COLO829 (cell line): Measurements from ENCODE around the gene AP2A2.

Experiments used
- DNase-seq: peaks from one replicate; pipeline ENCODE4 v3.0.0; 2012; ENCODE audit warnings: low spot score

The AP2A2 gene

DNA sequence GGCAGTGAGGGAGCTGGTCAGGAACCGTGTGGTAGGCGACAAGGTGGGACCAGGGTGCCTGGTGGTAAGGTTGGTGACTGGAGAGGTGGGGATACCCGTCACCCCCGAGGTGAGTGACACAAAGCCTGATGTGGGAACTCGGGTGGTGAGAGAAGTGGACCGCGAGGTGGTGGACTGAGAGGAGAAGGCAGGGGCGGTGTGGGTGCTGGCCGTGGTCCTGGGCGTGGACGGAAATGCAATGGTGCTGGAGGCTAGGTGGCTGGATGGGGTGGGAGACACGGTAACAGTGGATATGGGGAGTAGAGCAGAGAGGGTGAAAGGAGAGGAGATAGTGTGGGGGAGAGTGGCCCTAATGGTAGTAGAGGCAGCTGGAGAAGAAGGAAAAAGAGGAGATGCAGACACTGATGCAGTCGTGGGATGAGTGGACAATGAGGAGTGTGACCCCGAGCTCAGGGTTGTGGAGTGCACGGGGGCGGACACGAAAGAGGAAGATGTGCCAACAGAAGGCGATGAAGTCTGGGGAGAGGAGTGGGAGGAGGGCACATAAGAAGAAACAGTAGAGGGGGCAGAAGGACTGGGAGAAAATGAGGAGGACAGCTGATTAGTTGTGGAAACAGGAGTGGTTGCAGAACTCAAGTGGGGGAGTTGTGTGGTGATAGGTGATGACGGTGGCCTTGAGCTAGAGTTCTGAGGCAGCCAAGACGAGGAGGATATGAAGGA is 90.3 kb downstream of the AP2A2 start:
- DNase-seq, result no peak

DNA sequence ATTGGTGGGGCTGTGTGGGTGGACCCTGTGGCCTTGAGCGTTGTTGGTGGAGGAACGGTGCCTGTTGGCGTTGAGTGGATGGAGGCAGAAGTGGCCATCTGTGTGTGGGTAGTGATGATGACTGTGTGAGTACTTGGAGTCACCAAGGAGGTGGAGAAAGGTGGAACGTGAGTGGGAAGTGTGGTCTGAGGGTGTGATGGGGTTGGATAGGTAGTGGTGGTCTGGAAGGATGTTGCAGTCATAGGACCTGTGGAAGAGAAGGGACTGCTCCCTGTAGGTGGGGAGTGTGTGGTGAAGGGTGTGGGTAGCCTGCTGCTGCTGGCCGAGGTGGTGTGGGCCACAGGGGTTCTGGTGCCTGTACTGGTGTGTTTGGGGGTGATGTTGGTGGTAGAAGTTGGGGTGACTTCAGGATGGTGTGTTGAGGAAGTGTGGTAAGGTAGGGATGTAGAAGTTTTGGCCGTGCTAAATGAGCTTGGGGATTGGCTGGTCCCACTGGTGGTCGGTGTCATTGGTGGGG is 91.0 kb downstream of the AP2A2 start:
- peak; percentile 17 for DNase-seq

DNA sequence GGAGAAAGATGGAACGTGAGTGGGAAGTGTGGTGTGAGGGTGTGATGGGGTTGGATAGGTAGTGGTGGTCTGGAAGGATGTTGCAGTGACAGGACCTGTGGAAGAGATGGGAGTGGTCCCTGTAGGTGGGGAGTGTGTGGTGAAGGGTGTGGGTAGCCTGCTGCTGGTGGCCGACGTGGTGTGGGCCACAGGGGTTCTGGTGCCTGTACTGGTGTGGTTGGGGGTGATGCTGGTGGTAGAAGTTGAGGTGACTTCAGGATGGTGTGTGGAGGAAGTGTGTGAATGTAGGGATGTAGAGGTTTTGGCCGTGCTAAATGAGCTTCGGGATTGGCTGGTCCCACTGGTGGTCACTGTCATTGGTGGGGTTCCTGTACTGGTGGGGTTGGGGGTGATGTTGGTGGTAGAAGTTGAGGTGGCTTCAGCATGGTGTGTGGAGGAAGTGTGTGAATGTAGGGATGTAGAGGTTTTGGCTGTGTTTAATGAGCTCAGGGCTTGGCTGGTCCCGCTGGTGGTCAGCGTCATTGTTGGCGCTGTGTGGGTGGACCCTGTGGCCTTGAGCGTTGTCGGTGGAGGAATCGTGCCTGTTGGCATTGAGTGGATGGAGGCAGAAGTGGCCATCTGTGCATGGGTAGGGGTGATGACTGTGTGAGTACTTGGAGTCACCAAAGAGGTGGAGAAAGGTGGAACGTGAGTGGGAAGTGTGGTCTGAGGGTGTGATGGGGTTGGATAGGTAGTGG is 91.8 kb downstream of the AP2A2 start:
- peak; percentile 29 for DNase-seq

DNA sequence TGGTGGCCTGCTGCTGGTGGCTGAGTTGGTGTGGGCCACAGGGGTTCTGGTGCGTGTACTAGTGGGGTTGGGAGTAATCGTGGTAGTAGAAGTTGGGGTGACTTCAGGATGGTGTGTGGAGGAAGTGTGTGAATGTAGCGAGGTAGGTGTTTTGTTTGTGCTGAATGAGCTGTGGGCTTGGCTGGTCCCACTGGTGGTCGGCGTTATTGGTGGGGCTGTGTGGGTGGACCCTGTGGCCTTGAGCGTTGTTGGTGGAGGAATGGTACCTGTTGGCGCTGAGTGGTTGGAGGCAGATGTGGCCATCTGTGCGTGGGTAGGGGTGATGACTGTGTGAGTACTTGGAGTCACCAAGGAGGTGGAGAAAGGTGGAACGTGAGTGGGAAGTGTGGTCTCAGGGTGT is 92.4 kb downstream of the AP2A2 start:
- no peak for DNase-seq

DNA sequence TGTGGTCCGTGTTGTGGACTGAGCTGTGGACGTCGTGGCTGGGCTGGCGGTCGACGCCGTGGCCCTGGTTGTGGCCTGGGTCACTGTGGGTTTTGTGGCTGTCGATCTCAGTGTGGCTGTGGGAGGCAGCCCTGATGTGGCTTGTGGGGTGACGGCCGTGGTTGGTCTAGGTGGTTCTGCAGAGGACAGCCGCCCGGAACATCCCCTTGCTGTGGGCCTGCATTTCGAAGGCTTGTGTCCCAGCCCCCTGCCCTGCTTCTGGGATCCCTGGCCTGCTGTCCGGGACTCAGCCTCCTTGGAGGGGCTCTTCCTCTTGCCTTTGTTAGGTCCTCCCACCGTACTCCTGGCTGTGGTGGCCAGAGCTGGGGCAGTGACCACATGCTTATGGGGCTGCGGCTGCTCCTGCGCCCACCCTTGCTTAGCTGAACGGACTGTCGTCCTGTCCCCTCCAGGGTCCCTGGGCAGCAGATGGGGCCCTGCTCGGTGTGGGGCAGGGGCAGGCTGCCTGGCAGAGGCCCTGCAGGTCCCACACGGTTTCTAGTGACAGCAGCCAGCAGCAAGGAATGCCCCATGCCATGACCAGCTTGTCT is 93.7 kb downstream of the AP2A2 start:
- DNase-seq, result no peak

DNA sequence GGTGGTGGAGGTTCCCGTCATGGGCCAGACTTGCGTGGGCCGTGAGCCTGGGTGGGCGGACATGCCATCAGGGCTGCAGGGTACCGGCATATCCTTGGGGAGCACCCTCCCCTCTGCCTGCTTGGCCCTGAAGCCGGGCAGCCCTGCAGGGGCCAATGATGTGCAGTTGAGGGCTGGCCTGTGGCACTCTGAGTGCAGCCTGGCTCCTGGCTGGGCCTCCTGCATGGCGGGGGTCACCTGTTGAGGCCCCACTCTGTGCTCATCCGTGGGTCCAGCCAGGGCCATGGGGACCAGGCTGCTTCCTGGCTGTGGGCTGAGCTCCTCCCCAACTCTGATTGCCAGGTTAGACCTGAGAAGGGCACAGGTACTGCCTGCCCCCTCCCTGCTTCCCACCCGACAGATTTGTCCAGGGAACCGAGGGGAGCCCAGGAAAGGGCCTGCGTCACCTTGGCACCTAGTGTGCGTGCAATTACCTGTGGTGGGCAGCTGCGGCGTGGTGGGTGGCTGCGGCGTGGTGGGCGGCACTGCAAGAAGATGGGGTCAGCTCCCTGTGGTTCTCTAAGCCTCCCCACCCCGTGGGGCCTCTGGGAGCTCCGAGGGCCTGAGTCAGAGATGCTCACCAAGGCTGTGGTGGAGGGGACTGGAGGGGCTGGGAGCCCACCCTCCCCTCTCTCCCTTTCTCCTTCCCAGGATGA is 94.7 kb downstream of the AP2A2 start:
- no peak for DNase-seq

DNA sequence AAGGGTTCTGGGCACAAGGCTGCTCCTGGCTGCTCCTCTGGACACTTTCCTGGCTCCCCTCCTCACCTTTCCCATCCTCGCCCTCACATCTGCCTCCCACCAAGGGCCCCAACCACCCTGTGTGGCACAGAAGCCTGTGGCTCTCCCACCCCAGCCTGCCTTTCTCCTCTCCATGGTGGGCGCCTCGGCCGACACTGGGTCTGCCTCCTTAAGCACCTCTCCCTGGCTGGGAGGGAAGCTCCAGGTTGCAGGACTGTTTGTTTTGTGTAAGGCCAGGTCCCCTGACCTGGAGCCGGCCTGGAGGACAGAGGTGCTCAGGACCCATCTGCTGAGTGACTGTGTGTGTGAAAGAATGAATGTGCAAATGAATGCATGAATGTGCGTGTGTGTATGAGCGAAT is 96.7 kb downstream of the AP2A2 start:
- no peak for DNase-seq

DNA sequence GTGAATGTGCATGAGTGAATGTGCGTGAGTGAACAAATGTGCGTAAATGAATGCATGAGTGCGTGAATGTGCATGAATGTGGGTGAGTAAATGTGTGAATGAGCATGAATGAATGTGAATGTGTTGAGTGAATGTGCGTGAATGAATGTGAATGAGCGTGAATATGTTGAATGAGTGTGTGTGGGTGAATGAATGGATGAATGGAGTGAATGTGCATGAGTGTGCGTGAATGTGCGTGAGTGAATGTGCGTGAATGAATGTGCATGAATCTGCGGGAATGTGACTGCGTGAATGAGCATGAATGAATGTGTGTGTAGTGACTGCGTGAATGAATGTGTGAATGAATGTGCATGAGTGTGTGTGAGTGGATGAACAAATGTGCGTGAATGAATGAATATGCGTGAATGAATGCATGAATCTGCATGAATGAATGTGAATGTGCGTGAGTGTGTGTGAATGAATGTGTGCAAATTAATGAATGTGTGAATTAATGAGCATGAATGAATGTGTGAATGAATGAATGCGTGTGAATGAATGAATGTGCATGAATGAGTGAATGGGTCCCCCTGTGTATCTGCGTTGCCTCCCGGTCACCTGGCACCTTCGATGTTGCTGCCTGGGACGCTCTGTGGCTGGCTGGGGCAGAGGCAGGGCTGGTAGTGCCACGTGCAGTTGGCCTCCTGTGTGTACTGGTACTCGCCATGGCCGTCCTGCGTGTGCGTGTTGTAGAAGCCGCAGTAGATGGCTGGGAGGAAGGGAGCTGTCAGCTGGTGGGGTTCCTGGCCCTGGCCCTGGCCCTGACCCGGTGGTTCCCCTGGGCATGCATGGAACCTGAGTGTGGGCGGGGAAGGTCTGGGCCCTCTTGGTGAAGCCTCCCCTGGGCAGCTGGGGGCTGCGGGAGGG is 97.5 kb downstream of the AP2A2 start:
- no peak for DNase-seq

DNA sequence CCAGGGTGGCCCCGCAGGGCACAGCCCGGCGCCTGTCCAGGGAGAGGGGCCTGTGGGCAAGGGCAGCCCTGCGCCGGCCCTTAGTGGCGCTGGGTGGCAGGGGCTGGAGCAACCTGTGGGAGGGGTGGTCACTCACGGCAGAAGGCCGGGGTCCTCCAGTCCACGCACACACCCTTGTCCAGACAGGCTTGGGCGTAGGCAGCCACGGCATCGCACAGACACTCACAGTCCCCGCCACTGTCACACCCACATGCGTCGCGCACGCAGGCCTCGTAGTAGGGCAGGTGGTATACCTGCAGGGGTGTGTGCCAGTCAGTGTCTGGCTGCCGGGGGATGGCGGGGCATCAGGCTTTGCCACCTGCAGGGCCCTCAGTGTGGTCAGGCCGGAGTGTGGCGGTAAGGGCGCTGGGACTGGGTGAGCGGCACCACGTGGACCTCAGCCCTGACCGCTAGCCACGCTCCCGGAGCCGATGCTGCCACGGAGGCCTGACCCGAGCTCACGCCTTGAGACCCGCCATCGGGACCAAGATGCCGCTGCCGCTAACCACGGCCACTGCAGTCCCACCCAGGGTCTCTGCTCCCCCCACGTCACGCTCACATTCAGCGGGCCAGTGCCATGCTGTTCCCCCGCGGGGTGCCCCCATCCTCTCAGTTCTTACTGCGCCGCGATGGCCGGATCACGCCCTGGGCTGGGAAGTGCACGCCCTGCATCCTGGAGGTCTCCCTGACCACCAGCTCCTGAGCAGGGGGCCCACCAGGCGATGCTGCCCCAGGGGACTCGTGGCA is 98.3 kb downstream of the AP2A2 start:
- no peak for DNase-seq

DNA sequence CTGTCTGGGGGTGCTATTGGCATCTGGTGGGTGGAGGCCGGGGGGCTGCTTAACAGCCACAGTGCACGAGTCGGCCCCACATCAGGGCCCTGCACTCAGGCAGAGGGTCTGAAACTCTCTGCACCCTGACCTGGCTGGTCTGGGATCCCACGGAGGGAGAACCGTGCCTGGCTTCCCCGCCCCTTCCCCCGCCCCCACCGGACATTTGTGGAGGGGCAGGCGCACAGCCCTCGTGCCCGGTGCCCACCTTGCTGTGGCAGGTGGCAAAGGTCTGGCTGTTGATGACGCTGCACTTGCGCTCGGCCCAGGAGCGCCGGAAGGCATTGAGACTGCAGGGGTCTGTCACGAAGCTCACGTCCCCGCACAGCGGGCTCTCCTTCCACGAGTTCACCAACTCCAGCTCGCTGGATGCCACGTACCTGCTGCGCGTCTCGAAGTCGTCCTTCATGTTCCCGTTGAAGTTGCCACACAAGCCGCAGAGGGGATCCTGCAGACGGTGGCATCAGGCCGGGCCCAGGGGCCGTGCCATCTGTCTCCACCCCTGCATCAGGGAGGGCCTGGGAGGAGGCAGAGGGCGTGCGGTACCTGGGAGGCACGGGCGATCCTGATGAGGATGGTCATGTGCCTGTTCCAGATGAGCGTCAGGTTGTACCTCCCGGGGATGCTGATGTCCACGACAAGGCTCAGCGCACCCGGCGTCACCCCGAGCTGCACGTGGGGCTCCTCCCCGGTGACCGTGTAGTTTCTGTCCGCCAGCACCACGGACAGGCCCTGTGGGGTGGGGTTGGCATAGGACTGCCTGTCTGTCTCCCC is 99.1 kb downstream of the AP2A2 start:
- no peak for DNase-seq

DNA sequence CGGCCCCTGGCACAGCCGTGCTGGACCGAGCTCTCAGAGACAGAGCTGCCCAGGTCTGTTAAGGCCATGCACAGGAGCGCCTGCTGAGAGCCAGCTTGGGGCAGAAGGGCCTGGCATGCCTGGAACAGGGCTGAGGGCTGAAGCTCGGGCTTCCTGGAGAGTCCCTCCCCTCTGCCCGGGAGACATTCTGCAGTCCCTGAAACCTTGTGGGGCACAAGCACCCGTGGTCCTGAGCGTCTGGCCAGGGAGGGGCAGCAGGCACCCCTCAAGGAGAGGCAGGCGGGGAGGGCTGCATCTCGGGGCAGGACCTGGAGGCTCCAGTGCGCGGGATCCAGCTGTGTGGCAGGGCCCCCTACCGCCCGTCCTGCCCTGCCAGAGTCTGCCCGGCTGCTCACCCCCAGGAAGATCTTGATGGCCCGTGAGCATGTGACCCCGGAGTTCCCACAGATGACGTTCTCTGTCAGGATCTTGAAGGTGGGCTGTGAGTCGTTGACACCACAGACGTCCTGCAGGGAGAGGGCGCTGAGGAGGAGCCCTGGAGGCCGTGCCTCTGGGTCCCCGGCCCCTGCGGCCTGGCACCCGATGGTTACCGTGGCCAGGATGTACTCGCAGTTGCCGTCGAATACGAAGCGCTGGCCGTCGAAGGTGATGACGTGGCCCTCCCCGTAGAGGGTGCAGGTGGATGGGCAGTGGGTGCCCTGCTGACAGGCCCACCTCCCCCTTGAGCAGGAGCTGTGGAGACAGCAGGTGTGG is 99.9 kb downstream of the AP2A2 start:
- no peak for DNase-seq

DNA sequence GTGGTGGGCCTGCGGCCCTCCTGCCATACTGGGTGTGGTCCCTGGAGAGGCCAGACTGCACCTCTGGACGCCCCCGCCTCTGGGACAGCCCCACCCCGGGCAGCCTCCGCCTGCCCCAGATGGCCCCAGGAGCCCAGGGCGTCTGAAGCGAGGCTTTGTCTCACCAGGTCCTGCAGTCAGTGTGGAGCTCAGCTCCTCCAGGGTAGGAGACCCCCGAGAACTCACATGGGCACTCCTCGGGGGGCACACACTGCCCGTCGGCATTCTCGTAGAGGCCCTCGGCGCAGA is 100.4 kb downstream of the AP2A2 start:
- DNase-seq, result no peak

DNA sequence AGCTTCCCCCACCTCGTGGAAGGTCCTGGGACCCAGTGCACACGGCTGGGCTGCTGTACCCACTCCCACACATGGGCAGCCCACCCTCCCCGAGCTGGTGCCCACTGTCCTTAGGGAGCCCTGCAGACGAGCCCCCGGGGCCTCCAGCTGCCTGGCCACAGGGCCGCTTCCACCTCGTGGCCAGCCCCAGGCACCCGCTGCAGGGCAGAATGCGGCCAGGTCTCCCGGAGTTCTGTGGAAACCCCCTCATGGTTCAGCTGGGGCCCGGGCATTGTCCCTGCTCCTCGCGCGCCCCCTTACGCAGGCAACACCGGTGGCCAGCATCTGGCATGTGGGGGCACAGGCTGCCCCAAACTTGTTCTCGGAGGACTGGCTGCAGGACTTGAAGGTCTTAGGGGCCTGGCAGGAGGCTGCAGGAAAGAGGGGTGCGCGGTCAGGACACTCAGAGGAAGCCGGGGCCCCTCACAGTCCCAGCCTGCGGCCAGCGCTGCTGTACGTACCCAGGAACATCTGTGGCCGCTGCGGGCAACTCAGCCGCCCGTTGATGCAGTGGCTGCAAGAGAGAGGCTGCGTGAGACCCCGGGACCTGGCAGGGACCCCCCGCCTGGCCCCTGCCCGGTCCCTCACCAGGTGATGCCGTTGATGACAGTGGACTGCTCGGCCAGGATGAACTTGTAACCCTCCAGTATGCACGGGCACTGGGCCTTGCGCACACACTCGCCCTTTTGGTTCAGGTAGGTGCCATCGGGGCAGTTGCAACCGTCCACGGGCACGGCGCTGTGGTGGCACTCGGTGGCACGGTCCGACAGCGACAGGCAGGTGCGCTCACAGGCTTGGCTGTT is 101.2 kb downstream of the AP2A2 start:
- DNase-seq, result no peak

DNA sequence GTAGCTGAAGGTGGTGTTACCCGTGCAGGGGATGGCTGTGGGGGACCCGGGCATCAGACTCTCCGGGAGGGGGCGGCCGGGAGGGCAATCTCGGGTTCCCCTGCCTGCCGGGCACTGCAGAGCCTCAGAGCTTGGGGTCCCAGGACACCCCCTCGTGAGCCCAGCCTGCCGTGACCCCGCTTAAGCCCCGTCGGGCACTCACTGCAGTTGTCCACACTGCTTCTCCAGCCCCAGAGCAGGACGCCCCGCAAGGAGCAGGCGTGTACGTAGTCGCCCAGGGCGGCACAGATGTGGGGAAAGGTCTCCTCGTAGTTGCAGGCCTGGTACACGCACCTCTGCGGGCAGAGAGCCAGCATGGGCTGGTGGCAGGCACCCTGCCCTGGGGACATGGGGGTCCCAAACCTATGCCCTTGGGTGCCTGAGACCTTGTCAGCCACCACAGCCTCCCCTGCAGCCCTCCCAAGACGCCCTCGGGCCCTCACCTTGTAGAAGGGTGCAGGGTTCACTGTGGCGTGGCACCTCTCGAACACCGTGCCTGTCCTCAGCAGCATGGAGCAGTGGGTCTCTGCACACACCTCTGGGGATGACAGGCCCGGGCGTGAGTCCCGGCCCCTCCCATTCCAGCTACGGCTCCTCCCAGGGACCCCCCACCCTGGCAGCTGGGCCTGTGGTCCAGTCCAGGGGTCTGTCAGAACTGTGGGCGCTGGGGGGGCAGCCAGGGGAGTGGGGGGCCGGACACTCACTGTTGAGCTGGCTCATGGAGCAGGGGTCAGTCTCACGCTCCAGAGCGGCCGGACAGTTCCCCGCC is 102.0 kb downstream of the AP2A2 start:
- no peak for DNase-seq

DNA sequence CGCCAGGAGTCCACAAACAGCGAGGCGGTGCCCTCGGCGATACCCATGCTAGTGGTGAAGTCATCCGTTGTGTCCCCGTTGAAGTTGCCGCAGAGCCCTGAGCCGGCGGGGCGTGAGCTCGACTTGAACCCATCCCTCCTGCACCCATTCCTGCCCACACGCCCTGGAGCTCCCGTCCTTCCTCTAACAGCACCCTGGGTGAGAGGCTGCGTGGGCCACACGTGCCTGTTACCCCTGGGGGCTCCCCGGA is 102.5 kb downstream of the AP2A2 start:
- DNase-seq, result no peak

DNA sequence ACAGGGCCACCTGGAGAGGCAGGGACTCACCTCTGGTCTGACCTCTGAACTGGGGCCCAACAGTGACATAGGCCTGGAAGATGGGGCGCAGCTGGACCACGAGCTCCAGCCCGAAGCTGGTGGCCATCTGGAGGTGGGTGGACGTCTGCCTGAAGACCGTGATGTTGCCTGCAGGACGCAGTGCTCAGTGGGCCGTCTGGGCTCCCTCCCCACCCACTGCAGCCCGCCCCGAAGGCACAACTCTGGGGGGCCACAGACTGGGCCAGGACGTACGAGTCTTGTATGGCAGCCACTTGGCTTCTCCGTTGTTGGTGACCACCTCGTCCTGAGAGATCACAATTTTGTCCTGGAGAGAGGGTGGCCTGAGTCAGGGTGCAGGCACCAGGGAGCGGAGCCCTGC is 102.9 kb downstream of the AP2A2 start:
- no peak for DNase-seq

DNA sequence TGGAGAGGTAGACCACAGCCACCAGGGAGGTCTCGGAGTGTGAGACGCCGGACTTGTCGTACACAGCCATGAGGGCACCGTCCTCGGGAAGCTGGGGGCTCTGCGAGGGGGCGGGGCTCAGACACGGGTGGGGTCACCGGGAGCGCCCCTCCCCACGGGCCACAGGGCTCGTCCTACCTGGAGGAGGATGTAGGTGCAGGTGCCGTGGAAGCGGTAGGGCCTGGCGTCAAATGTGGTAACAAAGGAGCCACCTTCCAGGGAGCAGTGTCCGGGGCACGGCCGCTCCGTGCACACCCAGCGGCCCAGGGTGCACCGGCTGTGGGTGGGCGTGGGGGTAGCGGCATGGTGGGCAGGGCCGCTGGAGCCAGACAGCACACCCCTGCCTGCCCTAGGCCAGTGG is 103.4 kb downstream of the AP2A2 start:
- no peak for DNase-seq

DNA sequence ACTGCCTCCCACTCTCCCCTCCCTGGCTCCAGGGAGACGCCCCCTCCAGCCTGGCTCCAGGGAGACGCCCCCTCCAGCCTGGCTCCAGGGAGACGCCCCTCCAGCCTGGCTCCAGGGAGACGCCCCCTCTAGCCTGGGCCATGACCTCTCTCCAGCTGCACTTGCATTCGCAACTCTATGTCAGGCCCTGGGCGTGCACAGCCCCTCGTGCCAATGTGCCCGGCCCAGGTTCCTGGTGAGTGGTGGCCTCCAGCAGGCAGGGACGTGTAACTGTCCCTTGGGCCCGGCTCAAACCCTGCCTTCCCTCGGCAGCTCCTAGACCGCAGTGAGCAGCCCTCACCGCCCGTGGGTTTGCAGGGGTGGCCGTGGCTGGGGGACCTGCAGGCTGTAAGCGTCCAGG is 104.0 kb downstream of the AP2A2 start:
- no peak for DNase-seq
